Sigmoid colon (tissue), 7 donors: Measurements from ENCODE around the gene SLC17A5. TPM values are rescaled to one million over a fixed set of nuclear protein-coding genes. Genes with fewer than 3 reads are reported as not detected.

Experiments
- DNase-seq: peaks from one replicate; pipeline ENCODE4 v3.0.0-alpha.2; 2019
- H3K27ac ChIP-seq, 4 donors: fragments of 200-600 bp; sonication (generic); one replicate each; pipeline ENCODE4 v1.5.1; 2016 to 2019; ENCODE audit warnings: mild to moderate bottlenecking in 1 of 4
- H3K27me3 ChIP-seq, 3 donors: fragments of 200-600 bp; sonication (generic); one replicate each; pipeline ENCODE4 v1.5.1; 2019; ENCODE audit warnings: mild to moderate bottlenecking in 1 of 3
- H3K36me3 ChIP-seq, 4 donors: fragments of 200-600 bp; sonication (generic); one replicate each; pipeline ENCODE4 v1.5.1; 2016 to 2019
- H3K4me1 ChIP-seq, 4 donors: fragments of 200-600 bp; sonication (generic); one replicate each; pipeline ENCODE4 v1.5.1; 2017 to 2019
- H3K4me3 ChIP-seq, 4 donors: fragments of 200-600 bp; sonication (generic); one replicate each; pipeline ENCODE4 v1.5.1; 2017 to 2019; ENCODE audit warnings: mild to moderate bottlenecking in 2 of 4, moderate library complexity in 1 of 4
- H3K9me3 ChIP-seq, 4 donors: fragments of 200-600 bp in 3 of 4; sonication (generic) in 3 of 4; one replicate each; pipeline versions ENCODE4 v1.5.1 to v1.6.1; 2013 to 2019
- CTCF ChIP-seq, 4 experiments: fragments of 450-650 bp in 3 of 4; fragments of 200-600 bp in 1 of 4; IDR thresholded peaks; one replicate each; pipeline ENCODE4 v1.5.1; 2016 to 2019; ENCODE audit warnings: antibody characterized with exemption in 4 of 4, mild to moderate bottlenecking in 3 of 4, moderate library complexity in 2 of 4
- EP300 ChIP-seq, 4 donors: sonication (generic); formaldehyde crosslinking; IDR thresholded peaks; one replicate each; pipeline ENCODE4 v1.6.1; 2017; ENCODE audit warnings: antibody characterized with exemption in 4 of 4
- POLR2A ChIP-seq, 2 donors: fragments of 450-650 bp; IDR thresholded peaks; one replicate each; pipeline ENCODE4 v1.6.1; 2016; ENCODE audit warnings: antibody characterized with exemption in 2 of 2, mild to moderate bottlenecking in 2 of 2, moderate library complexity in 2 of 2
- POLR2AphosphoS5 ChIP-seq, 4 donors: sonication (generic); formaldehyde crosslinking; IDR thresholded peaks; one replicate each; pipeline ENCODE4 v1.6.1; 2017; ENCODE audit warnings: antibody characterized with exemption in 4 of 4
- WGBS, 2 donors: extraction: QIAGEN DNeasy Blood & Tissue Kit; methylation state at CpG; one replicate each; pipeline ENCODE4 v1.1.7; 2013; 5-methylcytosine and 5-hydroxymethylcytosine counted together
- intact Hi-C: fragments of 100-400 bp; cut with DNase I; formaldehyde crosslinking; loops from one replicate; pipeline ENCODE4 v1.15.1; 2023
- polyA plus RNA-seq, 3 donors: library from polyadenylated mRNA; stranded (reverse); fragments of 200-250 nt; gene quantifications; one replicate each; pipeline ENCODE4 v1.2.3, GENCODE V29; 2013
- total RNA-seq, 4 donors: library from RNA; depleted of rRNA; stranded (reverse); fragments of >200 nt; gene quantifications; one replicate each; pipeline ENCODE4 v1.1.0, GENCODE V29; 2016
- donor health status: healthy with polysubstance abuse.
- donor health status: Bipolar disorder and iron deficiency.
- donor health status: healthy.

The SLC17A5 gene
- total and polyA plus RNA-seq, 7 donors, result 7.6 to 18.2 (median 12.7) TPM

GRCh38 chr6:73655341-73655917 lies 1.6 kb upstream of the SLC17A5 start:
- Histone ChIP-seq H3K4me3 (peak overlapping the region in 3 of 4 donors; percentile 84 to 98 (median 90)), H3K36me3 (no peaks in the 10 kb centered on the region), H3K4me1 (peaks cover 0 to 21% (median 15%) of the 10 kb centered on the region in 4 donors), H3K27me3 (no peaks in the 10 kb centered on the region), H3K27ac (peak overlapping the region in 3 of 4 donors; percentile 95 to 99 (median 96)), H3K9me3 (no peaks in the 10 kb centered on the region)
- WGBS, 2 donors, result 71 to 85% methylated on average over 2 of the region's 2 CpGs
- intact Hi-C loops, result loop anchor here (2.0 to 10.0 kb wide), 3 partner anchors 135 to 1839 kb away; partner anchors contain the start of genes COL12A1, EEF1A1 and FILIP1
- no peak for DNase-seq
- no peak for TF ChIP-seq CTCF (IDR thresholded peaks at IDR 0.05)
- no peak for TF ChIP-seq POLR2AphosphoS5 (IDR thresholded peaks at IDR 0.05)
- no peak for TF ChIP-seq EP300 (IDR thresholded peaks at IDR 0.05)

DNA sequence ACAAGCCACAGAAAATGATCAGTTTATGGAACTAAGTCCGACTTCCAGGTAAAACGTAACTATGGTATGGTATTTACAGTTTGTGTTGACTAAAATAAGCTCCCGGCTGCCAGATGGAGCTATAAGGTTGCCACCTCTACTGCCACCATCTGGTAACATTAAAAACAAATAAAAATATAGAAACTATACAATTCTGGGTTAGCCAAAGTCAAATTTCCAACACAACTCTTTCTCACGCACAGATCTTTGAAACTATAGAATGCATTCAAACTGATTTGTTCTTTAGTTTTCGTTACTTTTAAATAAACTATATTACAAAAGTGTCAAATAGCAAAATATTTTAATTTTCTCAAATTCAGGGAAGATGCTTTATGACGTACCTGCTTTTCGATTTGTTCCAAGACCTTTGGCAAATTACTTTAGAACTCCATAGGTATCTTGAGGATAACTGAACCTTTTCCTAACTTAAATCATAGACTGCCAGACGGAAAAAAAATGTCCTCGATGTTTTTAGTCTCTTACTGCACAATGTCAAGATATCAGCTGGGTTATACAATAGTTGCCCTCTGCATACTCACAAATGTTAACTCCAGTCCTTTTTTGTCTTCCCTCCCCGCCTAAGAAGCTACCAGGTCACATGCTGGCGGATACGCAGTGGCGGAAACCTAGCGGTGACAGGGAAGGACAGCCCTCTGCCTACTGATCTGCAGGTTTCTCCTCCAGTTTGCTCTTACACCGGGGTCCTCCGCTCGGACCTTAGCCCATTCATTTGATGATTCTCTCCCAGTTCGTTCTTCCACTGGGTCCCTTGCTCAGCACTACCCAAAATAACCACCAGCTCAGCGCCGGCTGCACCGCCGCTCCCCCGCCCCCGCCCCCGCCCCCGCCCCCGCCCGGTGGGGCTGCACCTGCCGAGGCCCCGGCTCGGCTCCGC lies 888 bp downstream of the SLC17A5 start:
- no peaks in the 10 kb centered on the region for H3K9me3 ChIP-seq
- WGBS, 2 donors, result 1% methylated on average over 32 of the region's 32 CpGs
- H3K36me3 ChIP-seq, result no peaks in the 10 kb centered on the region
- H3K27ac ChIP-seq, result peak overlapping the region; percentile 94 to 99 (median 96)
- H3K4me1 ChIP-seq, result peaks cover 0 to 21% (median 15%) of the 10 kb centered on the region in 4 donors
- intact Hi-C loops, result loop anchor here (5.0 to 10.0 kb wide), 3 partner anchors 71 to 1842 kb away; partner anchors contain the start of genes COL12A1 and FILIP1
- H3K27me3 ChIP-seq, result no peaks in the 10 kb centered on the region
- DNase-seq, result peak; percentile 80
- TF ChIP-seq EP300 (IDR thresholded peaks at IDR 0.05) (no peak), POLR2AphosphoS5 (IDR thresholded peaks at IDR 0.05) (peak; percentile 27 to 81 (median 40)), CTCF (IDR thresholded peaks at IDR 0.05) (peak in 3 of 4 experiments; percentile 14 to 46 (median 32))
- peak overlapping the region; percentile 84 to 98 (median 92) for H3K4me3 ChIP-seq

DNA sequence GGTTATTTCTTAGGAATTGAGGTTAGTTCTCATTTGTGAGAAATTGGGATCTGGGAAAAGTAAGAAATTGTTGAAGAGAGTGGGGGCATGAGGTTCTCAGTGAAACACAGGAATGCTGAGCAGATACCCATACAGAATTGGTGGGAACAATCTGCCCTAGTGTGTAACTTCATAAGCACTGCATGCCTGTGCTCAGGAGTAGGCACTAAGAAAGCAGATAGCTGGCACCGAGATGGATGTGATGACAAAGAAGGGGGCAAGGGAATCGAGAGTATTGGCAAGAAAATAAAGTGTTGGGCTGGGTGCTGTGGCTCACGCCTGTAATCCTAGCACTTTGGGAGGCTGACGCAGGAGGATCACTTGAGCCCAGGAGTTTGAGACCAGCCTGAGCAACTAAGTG lies 4.0 kb downstream of the SLC17A5 start:
- no peak overlapping the region for H3K27ac ChIP-seq
- H3K27me3 ChIP-seq, result no peaks in the 10 kb centered on the region
- no peak for DNase-seq
- no peaks in the 10 kb centered on the region for H3K9me3 ChIP-seq
- peaks cover 0 to 25% (median 17%) of the 10 kb centered on the region in 4 donors for H3K4me1 ChIP-seq
- H3K36me3 ChIP-seq, result no peaks in the 10 kb centered on the region
- intact Hi-C loops, result loop anchor here (5.0 to 10.0 kb wide), 3 partner anchors 67 to 1845 kb away; partner anchors contain the start of genes COL12A1 and FILIP1
- WGBS, 2 donors, result 71 to 80% methylated on average over 4 of the region's 4 CpGs
- no peak for TF ChIP-seq EP300 (IDR thresholded peaks at IDR 0.05)
- no peak for TF ChIP-seq POLR2A (IDR thresholded peaks at IDR 0.05)
- TF ChIP-seq POLR2AphosphoS5 (IDR thresholded peaks at IDR 0.05), result no peak
- no peak for TF ChIP-seq CTCF (IDR thresholded peaks at IDR 0.05)
- H3K4me3 ChIP-seq, result no peak overlapping the region

DNA sequence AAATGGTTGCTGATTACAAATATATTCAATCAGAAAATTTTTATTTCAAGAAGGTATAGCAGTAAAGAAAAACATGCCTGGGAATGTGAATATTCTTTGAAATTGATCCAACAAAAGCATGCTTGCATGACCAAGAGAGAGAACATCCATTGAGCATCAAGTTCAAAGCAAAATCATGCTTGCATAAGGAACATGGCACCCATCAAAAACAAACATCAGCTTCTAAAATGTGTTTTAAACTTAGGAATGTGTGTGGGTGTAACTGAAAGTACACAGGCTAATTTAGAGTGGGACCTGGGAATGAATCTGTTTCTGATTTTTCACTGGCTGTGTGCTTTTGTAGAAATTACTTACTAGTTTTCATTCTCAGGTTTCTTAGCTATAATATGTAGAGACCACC lies 5.6 kb downstream of the SLC17A5 start:
- Histone ChIP-seq H3K9me3 (no peaks in the 10 kb centered on the region), H3K36me3 (no peaks in the 10 kb centered on the region), H3K4me3 (no peak overlapping the region), H3K27ac (no peak overlapping the region), H3K4me1 (peaks cover 0 to 22% (median 17%) of the 10 kb centered on the region in 4 donors), H3K27me3 (no peaks in the 10 kb centered on the region)
- DNase-seq, result no peak
- TF ChIP-seq POLR2A (IDR thresholded peaks at IDR 0.05), result no peak
- intact Hi-C loops, result no loop called here
